Measurements from ENCODE around the gene ABCB11.
A peak's percentile ranks its signal among the peaks of the same experiment; 100 is the strongest.
"Not testable (repeated sequence)": the region's sequence is repeated elsewhere in the genome, so short reads cannot be mapped to it uniquely, and the experiment has no call there.

Gene ABCB11

GRCh38 chr2:169031202-169031601 lies at the start of gene ABCB11:
Gene ABCB11 (minus strand): TSS chr2:169031324. CDS start chr2:169018125, 13,199 bp downstream.
- no peak for DNase-seq

- DNase-seq: no peak
Measured at GRCh38 chr2:169080250-169081069, 49.3 kb upstream of the ABCB11 start.

GRCh38 chr2:169077674-169078240 lies 46.6 kb upstream of the ABCB11 start:
- no peak for DNase-seq

GRCh38 chr2:169073963-169074751 lies 43.0 kb upstream of the ABCB11 start:
- DNase-seq: no peak

- no peak for DNase-seq
Measured at GRCh38 chr2:169073211-169073962, 42.3 kb upstream of the ABCB11 start.

- no peak for DNase-seq
Measured at GRCh38 chr2:169072163-169072925, 41.2 kb upstream of the ABCB11 start.

GRCh38 chr2:169071455-169071854 lies 40.3 kb upstream of the ABCB11 start:
- DNase-seq: no peak

- no peak for DNase-seq
Measured at GRCh38 chr2:169069833-169070232, 38.7 kb upstream of the ABCB11 start.

GRCh38 chr2:169069341-169069740 lies 38.2 kb upstream of the ABCB11 start, which contains the start of gene DHRS9:
Gene DHRS9 (plus strand): TSS chr2:169069563. CDS start chr2:169081582, 12,019 bp downstream.
- peak; percentile 36 for DNase-seq

GRCh38 chr2:169066897-169067296 lies 35.8 kb upstream of the ABCB11 start:
- DNase-seq: no peak

GRCh38 chr2:169065864-169066517 lies 34.9 kb upstream of the ABCB11 start:
- DNase-seq: no peak

GRCh38 chr2:169065422-169065821 lies 34.3 kb upstream of the ABCB11 start:
- DNase-seq: no peak

GRCh38 chr2:169064199-169064598 lies 33.1 kb upstream of the ABCB11 start:
- DNase-seq: not testable (repeated sequence)

GRCh38 chr2:169054575-169054974 lies 23.5 kb upstream of the ABCB11 start:
- not testable (repeated sequence) for DNase-seq

- DNase-seq: no peak
Measured at GRCh38 chr2:169050476-169051240, 19.5 kb upstream of the ABCB11 start.

GRCh38 chr2:169049142-169049541 lies 18.0 kb upstream of the ABCB11 start:
- no peak for DNase-seq

GRCh38 chr2:169047256-169048250 lies 16.4 kb upstream of the ABCB11 start:
- DNase-seq: no peak

GRCh38 chr2:169046440-169047151 lies 15.5 kb upstream of the ABCB11 start:
- DNase-seq: no peak

- no peak for DNase-seq
Measured at GRCh38 chr2:169042856-169043255, 11.7 kb upstream of the ABCB11 start.

Measured in stimulated activated CD4-positive, alpha-beta T cell treated with anti-CD3 and anti-CD28 coated beads, Interleukin-4, amount 100 ng/mL, for 24 hours (primary cell).